ENCODE results near the gene EPHA4.

- TF ChIP-seq CTCF (IDR thresholded peaks at IDR 0.05) (no peak), POLR2A (IDR thresholded peaks at IDR 0.05) (no peak)
Observed at GRCh38 chr2:221502270-221503010, 69.7 kb downstream of the EPHA4 start.
